Measurements from ENCODE around the gene DBR1. TPM values are rescaled to one million over a fixed set of nuclear protein-coding genes. Genes with fewer than 3 reads are reported as not detected.

Gene DBR1
- total RNA-seq, 1 experiment from 2014 or later: 18.4 TPM

- H3K27ac ChIP-seq: no peak overlapping the region
- H3K27me3 ChIP-seq (ENCODE audit: insufficient read depth, low read depth): no peaks in the 10 kb centered on the region
- H3K4me2 ChIP-seq: no peak overlapping the region
- no peak overlapping the region for H2AFZ ChIP-seq
- no peak for TF ChIP-seq CTCF (conservative IDR thresholded peaks at IDR 0.05)
- TF ChIP-seq EZH2 (IDR thresholded peaks at IDR 0.05; ENCODE audit: low read depth): no peak
- no peaks in the 10 kb centered on the region for H3K9me3 ChIP-seq (ENCODE audit: insufficient read depth, low read depth)
- peaks cover 10% of the 10 kb centered on the region for H3K36me3 ChIP-seq (ENCODE audit: low read depth)
- no TSS peak for BruUV-seq (replicated peaks)
- no peak overlapping the region for H3K4me3 ChIP-seq
- H4K20me1 ChIP-seq (ENCODE audit: insufficient read depth): peaks cover 17% of the 10 kb centered on the region
- H3K4me1 ChIP-seq (replicated peaks; ENCODE audit: insufficient read depth): no peaks in the 10 kb centered on the region
- CTCF ChIA-PET: no interaction called here
- POLR2A ChIA-PET (ENCODE audit: unreplicated experiment): no interaction called here
- DNase-seq: no peak
- H3K79me2 ChIP-seq (ENCODE audit: low read depth): peaks cover 12% of the 10 kb centered on the region; the same call in 1 of the 2 replicates
- no peaks in the 10 kb centered on the region for H3F3A ChIP-seq (ENCODE audit: insufficient read depth, low read depth)
- intact Hi-C loops (cut with micrococcal nuclease; ENCODE audit: unreplicated experiment): no loop called here
- H3K9me2 ChIP-seq (ENCODE audit: insufficient read depth): no peaks in the 10 kb centered on the region
These were observed 46.1 kb upstream of the DBR1 start for GRCh38 chr3:138220788-138221187.

- ChIA-PET POLR2A (ENCODE audit: unreplicated experiment) (no interaction called here), CTCF (no interaction called here)
- TF ChIP-seq EZH2 (IDR thresholded peaks at IDR 0.05; ENCODE audit: low read depth): no peak
- Histone ChIP-seq H3F3A (ENCODE audit: insufficient read depth, low read depth) (no peaks in the 10 kb centered on the region), H3K4me2 (no peak overlapping the region), H3K79me2 (ENCODE audit: low read depth) (peaks cover 12% of the 10 kb centered on the region; the same call in 1 of the 2 replicates), H3K27ac (no peak overlapping the region), H3K27me3 (ENCODE audit: insufficient read depth, low read depth) (no peaks in the 10 kb centered on the region), H4K20me1 (ENCODE audit: insufficient read depth) (peaks cover 17% of the 10 kb centered on the region), H3K9me2 (ENCODE audit: insufficient read depth) (no peaks in the 10 kb centered on the region), H2AFZ (no peak overlapping the region), H3K9me3 (ENCODE audit: insufficient read depth, low read depth) (no peaks in the 10 kb centered on the region), H3K4me1 (replicated peaks; ENCODE audit: insufficient read depth) (no peaks in the 10 kb centered on the region), H3K36me3 (ENCODE audit: low read depth) (peaks cover 10% of the 10 kb centered on the region), H3K4me3 (no peak overlapping the region)
- BruUV-seq (replicated peaks): no TSS peak
- intact Hi-C loops (cut with micrococcal nuclease; ENCODE audit: unreplicated experiment): no loop called here
- DNase-seq: no peak
These were observed 45.5 kb upstream of the DBR1 start for GRCh38 chr3:138220242-138220641.

GRCh38 chr3:138219255-138219654 is 44.5 kb upstream of the DBR1 start:
- no peak overlapping the region for H3K4me3 ChIP-seq
- H3K9me3 ChIP-seq (ENCODE audit: insufficient read depth, low read depth): no peaks in the 10 kb centered on the region
- H4K20me1 ChIP-seq (ENCODE audit: insufficient read depth): peaks cover 17% of the 10 kb centered on the region
- H3K27ac ChIP-seq: no peak overlapping the region
- no peak overlapping the region for H2AFZ ChIP-seq
- no peak overlapping the region for H3K4me2 ChIP-seq
- CTCF ChIA-PET: no interaction called here
- H3K27me3 ChIP-seq (ENCODE audit: insufficient read depth, low read depth): no peaks in the 10 kb centered on the region
- no peaks in the 10 kb centered on the region for H3K4me1 ChIP-seq (replicated peaks; ENCODE audit: insufficient read depth)
- TF ChIP-seq CTCF (conservative IDR thresholded peaks at IDR 0.05): no peak
- no peak for TF ChIP-seq EZH2 (IDR thresholded peaks at IDR 0.05; ENCODE audit: low read depth)
- no peaks in the 10 kb centered on the region for H3K9me2 ChIP-seq (ENCODE audit: insufficient read depth)
- no peaks in the 10 kb centered on the region for H3F3A ChIP-seq (ENCODE audit: insufficient read depth, low read depth)
- POLR2A ChIA-PET (ENCODE audit: unreplicated experiment): no interaction called here
- DNase-seq: no peak
- intact Hi-C loops (cut with micrococcal nuclease; ENCODE audit: unreplicated experiment): no loop called here
- peaks cover 12% of the 10 kb centered on the region; the same call in 1 of the 2 replicates for H3K79me2 ChIP-seq (ENCODE audit: low read depth)
- no TSS peak for BruUV-seq (replicated peaks)
- H3K36me3 ChIP-seq (ENCODE audit: low read depth): peaks cover 10% of the 10 kb centered on the region
